Stimulated activated naive CD8-positive, alpha-beta T cell treated with anti-CD3 and anti-CD28 coated beads, Interleukin-15, Interleukin-2, amounts not matched to agents 100 U/mL and 50 U/mL, for 24 hours (primary cell): Measurements from ENCODE around the gene RABGAP1L.
A peak's percentile ranks its signal among the peaks of the same experiment; 100 is the strongest.
"Not testable (repeated sequence)": the region's sequence is repeated elsewhere in the genome, so short reads cannot be mapped to it uniquely, and the experiment has no call there.

ENCODE experiments used
- ATAC-seq: fragments of 150-1000 bp; cut with Tn5 transposase; one replicate; pipeline ENCODE4 v1.10.0; 2021
- DNase-seq: peaks from one replicate; pipeline ENCODE4 v3.0.0; 2021

RABGAP1L gene

GRCh38 chr1:174198202-174198601 lies 38.9 kb downstream of the RABGAP1L start:
- no peak for ATAC-seq
- DNase-seq = no peak

- DNase-seq = no peak
- no peak for ATAC-seq
These were observed 41.4 kb downstream of the RABGAP1L start for GRCh38 chr1:174200746-174201145.

GRCh38 chr1:174204697-174205308 lies 45.5 kb downstream of the RABGAP1L start:
- peak; percentile 53 for ATAC-seq
- DNase-seq = no peak

GRCh38 chr1:174206148-174206836 lies 47.0 kb downstream of the RABGAP1L start:
- ATAC-seq = peak; percentile 42

GRCh38 chr1:174209347-174210187 lies 50.2 kb downstream of the RABGAP1L start:
- ATAC-seq = peak; percentile 86
- peak; percentile 19 for DNase-seq

More at GRCh38 chr1:174206148-174206836, 47.0 kb downstream of the RABGAP1L start:
- DNase-seq = no peak

GRCh38 chr1:174211486-174211885 lies 52.2 kb downstream of the RABGAP1L start:
- no peak for ATAC-seq

GRCh38 chr1:174215766-174216165 lies 56.4 kb downstream of the RABGAP1L start:
- DNase-seq (no peak), ATAC-seq (no peak)

More at GRCh38 chr1:174211486-174211885, 52.2 kb downstream of the RABGAP1L start:
- DNase-seq = no peak

- ATAC-seq = no peak
These were observed 57.9 kb downstream of the RABGAP1L start for GRCh38 chr1:174217248-174217647.

GRCh38 chr1:174217787-174218574 lies 58.7 kb downstream of the RABGAP1L start:
- no peak for ATAC-seq
- no peak for DNase-seq

More at GRCh38 chr1:174217248-174217647, 57.9 kb downstream of the RABGAP1L start:
- DNase-seq = no peak

GRCh38 chr1:174218983-174219382 lies 59.7 kb downstream of the RABGAP1L start:
- DNase-seq = no peak
- ATAC-seq = no peak

- no peak for ATAC-seq
- no peak for DNase-seq
These were observed 60.5 kb downstream of the RABGAP1L start for GRCh38 chr1:174219606-174220370.

- DNase-seq = no peak
- ATAC-seq = no peak
These were observed 62.4 kb downstream of the RABGAP1L start for GRCh38 chr1:174221681-174222080.

GRCh38 chr1:174222166-174222949 lies 63.0 kb downstream of the RABGAP1L start:
- ATAC-seq = peak; percentile 90
- no peak for DNase-seq

GRCh38 chr1:174224641-174225040 lies 65.3 kb downstream of the RABGAP1L start:
- DNase-seq = no peak
- no peak for ATAC-seq

- ATAC-seq (no peak), DNase-seq (no peak)
These were observed 66.3 kb downstream of the RABGAP1L start for GRCh38 chr1:174225499-174226204.

GRCh38 chr1:174230399-174230798 lies 71.1 kb downstream of the RABGAP1L start:
- ATAC-seq = no peak
- DNase-seq = no peak

- ATAC-seq = no peak
- DNase-seq = no peak
These were observed 73.4 kb downstream of the RABGAP1L start for GRCh38 chr1:174232761-174233160.

- not testable (repeated sequence) for ATAC-seq, DNase-seq
These were observed 79.7 kb downstream of the RABGAP1L start for GRCh38 chr1:174238845-174239501.

- no peak for ATAC-seq
- DNase-seq = no peak
These were observed 80.2 kb downstream of the RABGAP1L start for GRCh38 chr1:174239541-174239940.
